ENCODE results near the gene SNX9. TPM values are rescaled to one million over a fixed set of nuclear protein-coding genes. Genes with fewer than 3 reads are reported as not detected.

SNX9 gene
- total RNA-seq, 1 experiment from 2014 or later: 33.1 TPM

- CTCF ChIA-PET: interaction anchor here (11.6 kb wide), 1 partner anchor 118 kb away, joined by 138 read pairs; no protein-coding TSS in a partner anchor
- no peak for DNase-seq (ENCODE audit: unreplicated experiment)
- TF ChIP-seq, protein P1, sequence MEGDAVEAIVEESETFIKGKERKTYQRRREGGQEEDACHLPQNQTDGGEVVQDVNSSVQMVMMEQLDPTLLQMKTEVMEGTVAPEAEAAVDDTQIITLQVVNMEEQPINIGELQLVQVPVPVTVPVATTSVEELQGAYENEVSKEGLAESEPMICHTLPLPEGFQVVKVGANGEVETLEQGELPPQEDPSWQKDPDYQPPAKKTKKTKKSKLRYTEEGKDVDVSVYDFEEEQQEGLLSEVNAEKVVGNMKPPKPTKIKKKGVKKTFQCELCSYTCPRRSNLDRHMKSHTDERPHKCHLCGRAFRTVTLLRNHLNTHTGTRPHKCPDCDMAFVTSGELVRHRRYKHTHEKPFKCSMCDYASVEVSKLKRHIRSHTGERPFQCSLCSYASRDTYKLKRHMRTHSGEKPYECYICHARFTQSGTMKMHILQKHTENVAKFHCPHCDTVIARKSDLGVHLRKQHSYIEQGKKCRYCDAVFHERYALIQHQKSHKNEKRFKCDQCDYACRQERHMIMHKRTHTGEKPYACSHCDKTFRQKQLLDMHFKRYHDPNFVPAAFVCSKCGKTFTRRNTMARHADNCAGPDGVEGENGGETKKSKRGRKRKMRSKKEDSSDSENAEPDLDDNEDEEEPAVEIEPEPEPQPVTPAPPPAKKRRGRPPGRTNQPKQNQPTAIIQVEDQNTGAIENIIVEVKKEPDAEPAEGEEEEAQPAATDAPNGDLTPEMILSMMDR (IDR thresholded peaks at IDR 0.05; ENCODE audit: unreplicated experiment): no peak
- Mint-ChIP-seq H3K27me3 (ENCODE audit: insufficient read depth, unreplicated experiment) (no peaks in the 10 kb centered on the region), H3K4me1 (ENCODE audit: insufficient read depth, unreplicated experiment) (no peaks in the 10 kb centered on the region), H3K4me3 (ENCODE audit: unreplicated experiment) (no peak overlapping the region), H3K9me3 (ENCODE audit: unreplicated experiment) (no peaks in the 10 kb centered on the region), H3K27ac (ENCODE audit: low read depth, unreplicated experiment) (no peak overlapping the region), H3K36me3 (ENCODE audit: insufficient read depth, unreplicated experiment) (peaks cover 64% of the 10 kb centered on the region)
- BruUV-seq (replicated peaks): no TSS peak
- intact Hi-C loops (cut with micrococcal nuclease): no loop called here
- POLR2A ChIA-PET: no interaction called here
Observed at GRCh38 chr6:157877149-157877548, 54.1 kb downstream of the SNX9 start.

- TF ChIP-seq, protein P1 (IDR thresholded peaks at IDR 0.05; ENCODE audit: unreplicated experiment): no peak
- BruUV-seq (replicated peaks): no TSS peak
- Mint-ChIP-seq H3K27me3 (ENCODE audit: insufficient read depth, unreplicated experiment) (no peaks in the 10 kb centered on the region), H3K27ac (ENCODE audit: low read depth, unreplicated experiment) (no peak overlapping the region), H3K36me3 (ENCODE audit: insufficient read depth, unreplicated experiment) (peaks cover 70% of the 10 kb centered on the region), H3K4me3 (ENCODE audit: unreplicated experiment) (no peak overlapping the region), H3K9me3 (ENCODE audit: unreplicated experiment) (no peaks in the 10 kb centered on the region), H3K4me1 (ENCODE audit: insufficient read depth, unreplicated experiment) (no peaks in the 10 kb centered on the region)
- DNase-seq (ENCODE audit: unreplicated experiment): no peak
- ChIA-PET POLR2A (interaction anchor here (0.7 kb wide), 1 partner anchor 265 kb away, joined by 3 read pairs; no protein-coding TSS in a partner anchor), CTCF (interaction anchor here (0.6 to 11.6 kb wide), 2 partner anchors 106 to 119 kb away, joined by 4 to 138 read pairs; no protein-coding TSS in a partner anchor)
- intact Hi-C loops (cut with micrococcal nuclease): no loop called here
Observed at GRCh38 chr6:157877573-157878438, 54.8 kb downstream of the SNX9 start.

DNA sequence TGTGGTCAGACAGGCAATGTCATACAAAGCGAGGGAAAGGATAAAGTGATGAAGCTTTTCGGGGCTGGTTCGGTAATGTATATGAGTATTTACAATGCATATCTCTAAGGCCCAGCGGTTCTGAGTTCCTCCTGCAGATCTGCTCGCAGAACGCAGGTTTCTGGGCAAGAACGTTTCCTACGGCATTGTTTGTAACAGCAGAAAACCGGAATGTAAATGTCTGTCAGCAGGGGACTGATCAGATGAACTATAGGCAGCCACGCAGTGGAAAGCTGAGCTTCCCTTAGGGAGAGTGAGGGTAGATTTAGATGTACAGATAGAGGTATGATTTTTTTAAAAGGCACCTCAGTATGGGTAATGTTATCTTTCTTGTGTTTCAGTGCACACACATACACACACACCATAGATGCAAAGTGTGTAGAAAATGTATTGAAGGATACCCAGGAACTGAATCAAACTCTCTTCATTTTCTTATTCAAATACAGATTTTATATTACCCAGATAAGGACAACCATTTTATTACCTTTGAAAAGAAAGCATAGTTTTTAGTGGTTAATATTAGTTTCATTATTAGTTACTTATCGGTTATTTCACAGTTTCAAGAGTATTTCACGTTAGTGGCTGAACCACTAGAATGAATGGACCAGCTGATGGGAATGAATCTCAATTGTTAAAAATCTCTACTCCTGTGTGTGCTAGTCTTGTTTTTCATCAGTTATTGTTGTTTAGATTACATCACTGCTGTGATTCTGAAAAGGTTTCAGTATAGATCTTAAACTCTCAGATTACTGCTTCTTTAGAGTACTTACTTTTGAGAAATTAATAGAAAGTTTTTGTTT, 56.2 kb downstream of the SNX9 start:
- ChIA-PET POLR2A (interaction anchor here (1.1 kb wide), 1 partner anchor 21 kb away, joined by 3 read pairs; no protein-coding TSS in a partner anchor), CTCF (interaction anchor here (0.7 to 11.6 kb wide), 3 partner anchors 10 to 564 kb away, joined by 3 to 138 read pairs (median 3); no protein-coding TSS in a partner anchor)
- no peak overlapping the region for H3K27ac Mint-ChIP-seq (ENCODE audit: low read depth, unreplicated experiment)

More for the DNA sequence above, 56.2 kb downstream of the SNX9 start:
- H3K27me3 Mint-ChIP-seq (ENCODE audit: insufficient read depth, unreplicated experiment): no peaks in the 10 kb centered on the region
- no peaks in the 10 kb centered on the region for H3K9me3 Mint-ChIP-seq (ENCODE audit: unreplicated experiment)
- no TSS peak for BruUV-seq (replicated peaks)
- H3K36me3 Mint-ChIP-seq (ENCODE audit: insufficient read depth, unreplicated experiment): peaks cover 64% of the 10 kb centered on the region
- TF ChIP-seq, protein P1 (IDR thresholded peaks at IDR 0.05; ENCODE audit: unreplicated experiment): no peak
- DNase-seq (ENCODE audit: unreplicated experiment): no peak
- intact Hi-C loops (cut with micrococcal nuclease): no loop called here
- no peak overlapping the region for H3K4me3 Mint-ChIP-seq (ENCODE audit: unreplicated experiment)
- no peaks in the 10 kb centered on the region for H3K4me1 Mint-ChIP-seq (ENCODE audit: insufficient read depth, unreplicated experiment)

Measured in MCF 10A (cell line).